Measurements from ENCODE around the gene FAM219B. TPM values are rescaled to one million over a fixed set of nuclear protein-coding genes. Genes with fewer than 3 reads are reported as not detected.

Gene FAM219B
- total RNA-seq, 8 experiments from 2014 or later: 22.2 to 62.1 (median 46.6) TPM

GRCh38 chr15:74851960-74852359, 54.7 kb downstream of the FAM219B start:
- Histone ChIP-seq H3K4me1 (replicated peaks in 1 of 2) (no peaks in the 10 kb centered on the region), H3K27ac (no peak overlapping the region), H3K4me3 (no peak overlapping the region)
- 80 to 100% (median 90%) methylated on average over 2 to 5 of the region's 7 CpGs; no CpG with 5 or more reads in 4 of the 10 experiments for WGBS, 10 experiments
- in situ Hi-C loops (cut with MboI; ENCODE audit: low pct_unique_long_range_greater_than_20kb in 2 of 9, low sequenced_read_pairs in 9 of 9, unreplicated experiment in 9 of 9): no loop called here
- ATAC-seq (replicated peaks in 6 of 8): no peak

GRCh38 chr15:74850393-74850792, 56.3 kb downstream of the FAM219B start:
- 95 to 100% (median 100%) methylated on average over 2 to 4 of the region's 4 CpGs; no CpG with 5 or more reads in 6 of the 10 experiments for WGBS, 10 experiments
- Histone ChIP-seq H3K4me1 (replicated peaks in 1 of 2) (no peaks in the 10 kb centered on the region), H3K27ac (no peak overlapping the region), H3K4me3 (no peak overlapping the region)
- in situ Hi-C loops (cut with MboI; ENCODE audit: low pct_unique_long_range_greater_than_20kb in 2 of 9, low sequenced_read_pairs in 9 of 9, unreplicated experiment in 9 of 9): no loop called here
- ATAC-seq (replicated peaks in 6 of 8): no peak

Other genes starting within 250 kb of the FAM219B start
- gene EDC3, start 210.8 kb downstream of the FAM219B start, total RNA-seq: 10 to 100 TPM in 7 of 8 experiments, 1 to 10 TPM in 1; 8.8 to 47.1 (median 29.1) TPM
- gene CYP1A1, start 181.3 kb downstream of the FAM219B start, total RNA-seq: 1 to 10 TPM in 2 of 8 experiments, under 1 TPM in 5, not detected in 1; 0.21 to 3.8 (median 0.73) TPM
- gene CYP1A2, start 158.0 kb downstream of the FAM219B start, total RNA-seq: under 1 TPM in 4 of 8 experiments, not detected in 4; 0.13 to 0.47 (median 0.14) TPM
- 100 to 1,000 TPM in 2 of 8 experiments, 10 to 100 TPM in 6; 15.6 to 155 (median 27.0) TPM for gene CSK, start 124.8 kb downstream of the FAM219B start, total RNA-seq
- gene LMAN1L, start 94.0 kb downstream of the FAM219B start, total RNA-seq: 1 to 10 TPM in 2 of 8 experiments, under 1 TPM in 5, not detected in 1; 0.08 to 1.8 (median 0.32) TPM
- gene CPLX3, start 80.2 kb downstream of the FAM219B start, total RNA-seq: under 1 TPM in 7 of 8 experiments, not detected in 1; 0.11 to 0.66 (median 0.32) TPM
- 10 to 100 TPM; 19.8 to 37.2 (median 28.6) TPM for gene ULK3, start 63.7 kb downstream of the FAM219B start, total RNA-seq
- gene SCAMP2, start 33.5 kb downstream of the FAM219B start, total RNA-seq: 10 to 100 TPM; 12.3 to 49.9 (median 24.0) TPM
- gene MPI, start 16.8 kb downstream of the FAM219B start, total RNA-seq: 10 to 100 TPM; 43.0 to 70.9 (median 54.5) TPM
- gene COX5A, start 31.2 kb upstream of the FAM219B start, total RNA-seq: 100 to 1,000 TPM; 108 to 262 (median 203) TPM
- 10 to 100 TPM in 4 of 8 experiments, 1 to 10 TPM in 4; 3.2 to 13.9 (median 9.5) TPM for gene RPP25, start 49.9 kb upstream of the FAM219B start, total RNA-seq
- 10 to 100 TPM in 5 of 8 experiments, 1 to 10 TPM in 3; 3.6 to 62.7 (median 51.5) TPM for gene SCAMP5, start 88.7 kb upstream of the FAM219B start, total RNA-seq
- 10 to 100 TPM in 4 of 8 experiments, 1 to 10 TPM in 4; 4.7 to 16.1 (median 9.9) TPM for gene PPCDC, start 116.7 kb upstream of the FAM219B start, total RNA-seq

All from motor neuron (in vitro differentiated cells).